PFSK-1 (cell line): ENCODE results near the gene KCNB1.

Experiments
- FOXP2 ChIP-seq: optimal IDR thresholded peaks from 2 replicates; pipeline ENCODE3; 2011; ENCODE audit warnings: borderline replicate concordance, control low read depth, inconsistent platforms; ENCODE audit not compliant: insufficient read depth; ENCODE audit errors: extremely low read length, extremely low read depth
- POLR2AphosphoS5 ChIP-seq: IDR thresholded peaks from 2 replicates; pipeline ENCODE4 v1.6.1; 2012; ENCODE audit warnings: low read depth, mild to moderate bottlenecking, control low read depth, low read length, moderate library complexity
- SIN3A ChIP-seq: IDR thresholded peaks from 2 replicates; pipeline ENCODE4 v1.6.1; 2012; ENCODE audit warnings: mild to moderate bottlenecking, low read length, moderate library complexity, borderline replicate concordance; ENCODE audit not compliant: insufficient read depth
- TAF1 ChIP-seq: IDR thresholded peaks from 2 replicates; pipeline ENCODE4 v1.6.1; 2012; ENCODE audit warnings: low read length, control low read depth, borderline replicate concordance; ENCODE audit not compliant: insufficient read depth
- TF ChIP-seq, protein P1 (sequence below), 2 experiments: IDR thresholded peaks; 2 replicates each; pipeline versions ENCODE4 v1.6.1 to v1.8.0; 2011 to 2012; ENCODE audit warnings: low read depth in 2 of 2, low read length in 2 of 2, control low read depth in 1 of 2, inconsistent platforms in 1 of 2, mild to moderate bottlenecking in 1 of 2, moderate library complexity in 1 of 2; ENCODE audit not compliant: insufficient read depth in 1 of 2

KCNB1 gene

DNA sequence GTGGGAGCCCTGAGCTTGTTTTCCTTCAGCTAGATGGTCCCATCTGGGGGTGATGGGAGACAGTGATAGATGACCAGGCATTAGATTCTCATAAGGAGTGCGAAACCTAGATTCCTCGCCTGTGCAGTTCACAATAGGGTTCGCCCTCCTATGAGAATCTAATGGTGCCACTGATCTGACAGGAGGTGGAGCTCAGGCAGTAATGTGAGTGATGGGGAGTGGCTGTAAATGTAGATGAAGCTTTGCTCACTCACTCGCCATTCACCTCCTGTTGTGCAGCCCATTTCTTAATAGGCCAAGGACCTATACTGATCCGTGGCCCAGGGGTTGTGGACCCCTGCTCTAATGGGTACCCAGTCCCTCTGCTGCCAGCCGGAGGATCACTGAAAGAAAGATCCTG is 20.7 kb upstream of the KCNB1 start:
- TF ChIP-seq SIN3A = no peak
- no peak for TF ChIP-seq FOXP2
- TF ChIP-seq, protein P1, sequence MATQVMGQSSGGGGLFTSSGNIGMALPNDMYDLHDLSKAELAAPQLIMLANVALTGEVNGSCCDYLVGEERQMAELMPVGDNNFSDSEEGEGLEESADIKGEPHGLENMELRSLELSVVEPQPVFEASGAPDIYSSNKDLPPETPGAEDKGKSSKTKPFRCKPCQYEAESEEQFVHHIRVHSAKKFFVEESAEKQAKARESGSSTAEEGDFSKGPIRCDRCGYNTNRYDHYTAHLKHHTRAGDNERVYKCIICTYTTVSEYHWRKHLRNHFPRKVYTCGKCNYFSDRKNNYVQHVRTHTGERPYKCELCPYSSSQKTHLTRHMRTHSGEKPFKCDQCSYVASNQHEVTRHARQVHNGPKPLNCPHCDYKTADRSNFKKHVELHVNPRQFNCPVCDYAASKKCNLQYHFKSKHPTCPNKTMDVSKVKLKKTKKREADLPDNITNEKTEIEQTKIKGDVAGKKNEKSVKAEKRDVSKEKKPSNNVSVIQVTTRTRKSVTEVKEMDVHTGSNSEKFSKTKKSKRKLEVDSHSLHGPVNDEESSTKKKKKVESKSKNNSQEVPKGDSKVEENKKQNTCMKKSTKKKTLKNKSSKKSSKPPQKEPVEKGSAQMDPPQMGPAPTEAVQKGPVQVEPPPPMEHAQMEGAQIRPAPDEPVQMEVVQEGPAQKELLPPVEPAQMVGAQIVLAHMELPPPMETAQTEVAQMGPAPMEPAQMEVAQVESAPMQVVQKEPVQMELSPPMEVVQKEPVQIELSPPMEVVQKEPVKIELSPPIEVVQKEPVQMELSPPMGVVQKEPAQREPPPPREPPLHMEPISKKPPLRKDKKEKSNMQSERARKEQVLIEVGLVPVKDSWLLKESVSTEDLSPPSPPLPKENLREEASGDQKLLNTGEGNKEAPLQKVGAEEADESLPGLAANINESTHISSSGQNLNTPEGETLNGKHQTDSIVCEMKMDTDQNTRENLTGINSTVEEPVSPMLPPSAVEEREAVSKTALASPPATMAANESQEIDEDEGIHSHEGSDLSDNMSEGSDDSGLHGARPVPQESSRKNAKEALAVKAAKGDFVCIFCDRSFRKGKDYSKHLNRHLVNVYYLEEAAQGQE (IDR thresholded peaks at IDR 0.05; ENCODE audit: insufficient read depth in 1 of 2, low read depth in 2 of 2, low read length in 2 of 2) = no peak
- TF ChIP-seq POLR2AphosphoS5 = no peak
- no peak for TF ChIP-seq TAF1

DNA sequence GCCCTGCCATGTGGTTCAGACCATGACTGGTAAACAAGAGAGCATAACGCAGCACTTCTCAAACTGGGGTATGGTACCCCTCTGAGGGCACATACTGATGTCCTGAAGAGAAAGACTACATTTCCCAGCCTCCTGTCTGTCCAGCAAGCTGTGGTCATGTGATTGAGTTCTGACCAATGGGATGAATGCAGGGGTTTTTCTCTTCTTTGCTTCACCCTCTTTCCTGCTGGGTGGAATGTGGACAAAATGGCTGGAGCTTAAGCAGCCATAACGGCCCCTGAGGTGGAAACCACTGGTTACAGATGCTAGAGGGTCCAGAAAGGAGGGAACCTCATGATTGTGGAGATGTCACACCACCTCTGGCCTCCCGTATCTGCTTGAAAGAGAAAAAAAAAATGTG is 19.4 kb upstream of the KCNB1 start:
- TF ChIP-seq TAF1 = no peak
- no peak for TF ChIP-seq POLR2AphosphoS5

DNA sequence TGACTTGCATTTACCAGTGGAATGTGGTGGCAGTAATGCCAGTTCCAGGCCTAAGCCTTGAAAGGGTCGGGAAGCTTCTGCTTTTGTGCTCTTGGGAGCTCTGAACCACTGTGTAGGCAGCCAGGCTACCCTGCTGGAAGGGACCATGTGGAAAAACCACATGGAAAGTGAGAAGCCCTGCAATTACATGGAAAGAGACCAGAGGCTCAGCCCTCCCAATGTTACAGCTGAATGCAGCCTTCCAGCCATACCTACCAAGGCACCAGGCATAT is 14.9 kb upstream of the KCNB1 start:
- no peak for TF ChIP-seq SIN3A
- TF ChIP-seq, protein P1 (IDR thresholded peaks at IDR 0.05; ENCODE audit: insufficient read depth in 1 of 2, low read depth in 2 of 2, low read length in 2 of 2) = no peak
- no peak for TF ChIP-seq TAF1
- no peak for TF ChIP-seq POLR2AphosphoS5
- TF ChIP-seq FOXP2 = no peak

DNA sequence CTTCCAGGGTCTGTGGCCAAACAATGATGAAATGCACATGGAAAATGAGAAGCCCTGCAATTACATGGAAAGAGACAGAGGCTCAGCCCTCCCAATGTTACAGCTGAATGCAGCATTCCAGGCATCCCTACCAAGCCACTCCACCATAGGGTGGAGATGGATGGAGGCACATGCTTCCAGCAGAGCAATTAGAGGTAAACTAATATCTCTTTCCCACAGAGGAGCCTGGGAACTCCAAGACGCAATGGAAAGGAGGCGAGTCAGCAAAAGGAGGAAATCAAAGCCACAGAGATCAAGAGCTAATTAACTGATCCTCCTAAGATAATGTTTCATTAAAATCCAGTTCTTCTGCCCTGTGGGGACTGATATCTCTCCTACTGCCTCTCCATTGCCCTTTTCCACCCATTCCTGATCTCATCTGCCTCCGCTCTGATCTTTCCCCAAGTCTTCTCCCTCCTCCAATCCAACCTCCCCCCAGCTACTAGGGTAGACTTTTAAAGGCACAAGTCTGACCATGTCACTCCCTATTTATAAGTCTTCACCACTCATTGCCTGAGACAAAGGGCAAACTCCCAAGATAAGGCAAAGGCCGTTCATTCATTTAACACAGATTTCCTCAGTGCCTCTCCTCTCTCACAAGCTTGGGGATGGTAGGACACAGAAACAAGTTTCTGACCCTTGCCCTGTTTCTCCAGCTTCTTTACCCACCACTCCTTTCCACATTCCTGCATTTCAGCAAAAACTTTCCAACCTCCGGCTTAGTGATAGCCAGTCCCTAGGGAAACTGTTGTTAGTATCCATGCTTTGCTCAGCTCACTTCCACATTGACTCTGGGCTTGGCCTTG is 14.3 kb upstream of the KCNB1 start:
- TF ChIP-seq, protein P1 (IDR thresholded peaks at IDR 0.05; ENCODE audit: insufficient read depth in 1 of 2, low read depth in 2 of 2, low read length in 2 of 2) = no peak
- TF ChIP-seq TAF1 = no peak
- no peak for TF ChIP-seq POLR2AphosphoS5
- TF ChIP-seq SIN3A = no peak
- TF ChIP-seq FOXP2 = no peak

DNA sequence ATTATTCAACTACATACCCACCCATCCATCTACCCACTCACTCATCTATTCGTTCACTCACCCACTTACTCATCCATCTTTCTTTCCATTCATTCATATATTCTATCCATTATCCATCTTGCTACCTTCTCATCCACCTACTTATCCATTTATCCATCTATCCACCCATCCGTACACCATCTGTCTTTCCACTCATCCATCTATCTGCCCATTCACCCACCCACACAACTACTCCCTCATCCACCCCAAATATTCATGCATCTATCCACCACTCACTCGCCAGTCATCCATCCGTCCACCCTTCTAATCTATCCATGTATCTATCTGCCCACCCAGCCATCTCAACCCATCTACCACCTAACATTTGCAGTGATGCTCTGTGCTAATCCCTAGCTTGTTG is 13.6 kb upstream of the KCNB1 start:
- no peak for TF ChIP-seq POLR2AphosphoS5
- no peak for TF ChIP-seq SIN3A
- no peak for TF ChIP-seq TAF1
- TF ChIP-seq FOXP2 = no peak
- TF ChIP-seq, protein P1 (IDR thresholded peaks at IDR 0.05; ENCODE audit: insufficient read depth in 1 of 2, low read depth in 2 of 2, low read length in 2 of 2) = no peak

DNA sequence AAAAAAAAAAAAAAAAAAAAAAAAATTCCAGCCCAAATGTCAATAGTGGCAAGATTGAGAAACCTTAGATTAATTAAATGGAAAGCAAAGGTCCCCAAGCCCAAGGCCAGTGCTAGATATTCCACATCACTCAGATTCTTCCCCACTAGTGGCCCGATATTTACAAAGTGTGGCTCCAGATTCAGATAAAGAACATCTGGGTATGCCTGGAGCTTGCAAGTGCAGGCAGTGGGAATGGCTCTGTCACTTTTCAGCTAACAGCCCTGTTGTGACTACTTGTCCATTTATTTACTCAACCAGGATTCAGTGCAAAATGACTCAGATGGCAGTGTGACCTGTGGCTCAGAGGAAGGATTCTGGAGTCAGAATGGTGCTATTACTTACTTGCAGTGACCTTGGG is 8.2 kb upstream of the KCNB1 start:
- TF ChIP-seq FOXP2 = no peak
- TF ChIP-seq POLR2AphosphoS5 = no peak
- TF ChIP-seq SIN3A = no peak
- TF ChIP-seq, protein P1 (IDR thresholded peaks at IDR 0.05; ENCODE audit: insufficient read depth in 1 of 2, low read depth in 2 of 2, low read length in 2 of 2) = no peak
- TF ChIP-seq TAF1 = no peak
